ENCODE results near the gene VWC2. TPM values are rescaled to one million over a fixed set of nuclear protein-coding genes. Genes with fewer than 3 reads are reported as not detected.
"Not testable (repeated sequence)": the region's sequence is repeated elsewhere in the genome, so short reads cannot be mapped to it uniquely, and the experiment has no call there.

The VWC2 gene
- total RNA-seq, 1 donor from 2014 or later: under 0.01 TPM

GRCh38 chr7:49848211-49848841, 74.9 kb downstream of the VWC2 start:
- H3K9me3 ChIP-seq: no peaks in the 10 kb centered on the region
- intact Hi-C loops (cut with DNase I): no loop called here

GRCh38 chr7:49850921-49851613, 77.6 kb downstream of the VWC2 start:
- Histone ChIP-seq H3K27ac (no peak overlapping the region), H3K4me3 (no peak overlapping the region), H3K4me1 (no peaks in the 10 kb centered on the region), H3K36me3 (no peaks in the 10 kb centered on the region), H3K27me3 (no peaks in the 10 kb centered on the region), H3K9me3 (no peaks in the 10 kb centered on the region)
- intact Hi-C loops (cut with DNase I): no loop called here
- no peak for TF ChIP-seq POLR2AphosphoS5 (IDR thresholded peaks at IDR 0.05; ENCODE audit: insufficient read depth in 1 of 2, low read depth in 1 of 2)
- TF ChIP-seq POLR2A (IDR thresholded peaks at IDR 0.05): no peak
- no peak for TF ChIP-seq CTCF (IDR thresholded peaks at IDR 0.05)
- DNase-seq (ENCODE audit: extremely low spot score in 2 of 2): no peak

More at GRCh38 chr7:49848211-49848841, 74.9 kb downstream of the VWC2 start:
- DNase-seq (ENCODE audit: extremely low spot score in 2 of 2): no peak
- no peak overlapping the region for H3K27ac ChIP-seq
- no peaks in the 10 kb centered on the region for H3K36me3 ChIP-seq
- no peaks in the 10 kb centered on the region for H3K4me1 ChIP-seq
- H3K4me3 ChIP-seq: no peak overlapping the region
- TF ChIP-seq POLR2A (IDR thresholded peaks at IDR 0.05): no peak
- TF ChIP-seq POLR2AphosphoS5 (IDR thresholded peaks at IDR 0.05; ENCODE audit: insufficient read depth in 1 of 2, low read depth in 1 of 2): no peak
- TF ChIP-seq CTCF (IDR thresholded peaks at IDR 0.05): no peak
- no peaks in the 10 kb centered on the region for H3K27me3 ChIP-seq

GRCh38 chr7:49851614-49851934, 78.1 kb downstream of the VWC2 start:
- H3K27ac ChIP-seq; H3K9me3 ChIP-seq; H3K36me3 ChIP-seq; H3K27me3 ChIP-seq; DNase-seq (ENCODE audit: extremely low spot score in 2 of 2); H3K4me1 ChIP-seq; H3K4me3 ChIP-seq; intact Hi-C loops (cut with DNase I): not testable (repeated sequence)

GRCh38 chr7:49852619-49853462, 79.4 kb downstream of the VWC2 start:
- Histone ChIP-seq H3K4me3 (no peak overlapping the region), H3K27ac (no peak overlapping the region), H3K36me3 (no peaks in the 10 kb centered on the region), H3K27me3 (no peaks in the 10 kb centered on the region), H3K4me1 (no peaks in the 10 kb centered on the region), H3K9me3 (no peaks in the 10 kb centered on the region)
- DNase-seq (ENCODE audit: extremely low spot score in 2 of 2): no peak
- intact Hi-C loops (cut with DNase I): no loop called here
- TF ChIP-seq POLR2AphosphoS5 (IDR thresholded peaks at IDR 0.05; ENCODE audit: insufficient read depth in 1 of 2, low read depth in 1 of 2) (no peak), POLR2A (IDR thresholded peaks at IDR 0.05) (no peak), CTCF (IDR thresholded peaks at IDR 0.05) (peak in 2 of 3 experiments; percentile 37 to 53)

GRCh38 chr7:49855281-49855980, 82.0 kb downstream of the VWC2 start:
- Histone ChIP-seq H3K4me1 (no peaks in the 10 kb centered on the region), H3K36me3 (no peaks in the 10 kb centered on the region), H3K27ac (no peak overlapping the region), H3K27me3 (no peaks in the 10 kb centered on the region), H3K9me3 (no peaks in the 10 kb centered on the region), H3K4me3 (no peak overlapping the region)
- intact Hi-C loops (cut with DNase I): no loop called here
- DNase-seq (ENCODE audit: extremely low spot score in 2 of 2): no peak
- TF ChIP-seq CTCF (IDR thresholded peaks at IDR 0.05) (no peak), POLR2A (IDR thresholded peaks at IDR 0.05) (no peak), POLR2AphosphoS5 (IDR thresholded peaks at IDR 0.05; ENCODE audit: insufficient read depth in 1 of 2, low read depth in 1 of 2) (no peak)
